HCT116 (cell line): ENCODE data around the gene RGS6. TPM values are rescaled to one million over a fixed set of nuclear protein-coding genes. Genes with fewer than 3 reads are reported as not detected.

ENCODE experiments used
- ATAC-seq: fragments of 200-7000 bp; cut with Tn5 transposase; 2 replicates; pipeline ENCODE4 v1.9.1; 2020; ENCODE audit warnings: mild to moderate bottlenecking, moderate library complexity
- BruUV-seq: library from RNA; stranded (reverse); fragments of 400-500 nt; replicated peaks from 2 replicates; lab custom pipeline; 2021; lab: Mats Ljungman, UMichigan
- CTCF ChIA-PET: fragments of 300-600 bp; sonication (Branson Sonifier 250); formaldehyde crosslinking; loops from one replicate; lab custom pipeline; 2021; ENCODE audit warnings: antibody characterized with exemption; lab: Charles Lee
- POLR2A ChIA-PET: fragments of 300-600, 350-600 bp; sonication (Branson Sonifier 250); formaldehyde crosslinking; loops from one replicate; lab custom pipeline; 2021; ENCODE audit warnings: antibody characterized with exemption; lab: Charles Lee
- RAD21 ChIA-PET, 2 experiments: fragments of 300-600 bp; sonication (Branson Sonifier 250); formaldehyde crosslinking; loops; one replicate each; lab custom pipeline; 2023; ENCODE audit warnings: low total read pairs in 2 of 2; ENCODE audit not compliant: uncharacterized antibody in 2 of 2, unreplicated experiment in 2 of 2, low non-redundant PET in 1 of 2; lab: Charles Lee
- DNase-seq: peaks from one replicate; pipeline ENCODE4 v3.0.0-alpha.2; 2010; ENCODE audit warnings: low read depth, low spot score
- H2AFZ ChIP-seq: fragments of 200-600 bp; shearing (Covaris generic), sonication (generic); 2 replicates; pipeline ENCODE4 v1.6.1; 2017; ENCODE audit warnings: low read depth, mixed run types, mixed read lengths, antibody characterized with exemption, low read length; ENCODE audit not compliant: poor library complexity, severe bottlenecking
- H3K27ac ChIP-seq: 2 replicates; pipeline ENCODE4 v1.5.1; 2012; ENCODE audit warnings: low read depth, low read length
- H3K27me3 ChIP-seq: fragments of 200-600 bp; sonication (generic); 2 replicates; pipeline ENCODE4 v1.6.1; 2016; ENCODE audit warnings: mixed run types, low read length, mixed read lengths; ENCODE audit not compliant: insufficient read depth
- H3K36me3 ChIP-seq, 2 experiments: fragments of 200-500 bp in 1 of 2; fragments of 200-600 bp in 1 of 2; sonication (Bioruptor generic) in 1 of 2; sonication (generic) in 1 of 2; 2 replicates each; pipeline versions ENCODE4 v1.5.1 to v1.6.1; 2014 to 2016; ENCODE audit warnings: low read length in 2 of 2, inconsistent platforms in 1 of 2, mixed read lengths in 1 of 2, mixed run types in 1 of 2; ENCODE audit not compliant: insufficient read depth in 2 of 2, control insufficient read depth in 1 of 2
- H3K4me1 ChIP-seq, 2 experiments: fragments of 200-600 bp in 1 of 2; sonication (generic) in 1 of 2; 2 replicates each; pipeline versions ENCODE4 v1.5.1 to v1.6.1; 2012 to 2017; ENCODE audit warnings: low read length in 2 of 2, inconsistent platforms in 1 of 2, mild to moderate bottlenecking in 1 of 2, mixed read lengths in 1 of 2, mixed run types in 1 of 2, moderate library complexity in 1 of 2; ENCODE audit not compliant: insufficient read depth in 2 of 2, control insufficient read depth in 1 of 2
- H3K4me2 ChIP-seq: fragments of 200-600 bp; sonication (generic); 2 replicates; pipeline ENCODE4 v1.6.1; 2017; ENCODE audit warnings: mixed run types, low read length, mixed read lengths
- H3K4me3 ChIP-seq, 2 experiments: fragments of 200-600 bp in 1 of 2; sonication (generic) in 1 of 2; replicated peaks in 1 of 2; 2 replicates each; pipeline ENCODE4 v1.5.1; 2011 to 2016; ENCODE audit warnings: low read length in 2 of 2, control low read depth in 1 of 2, low read depth in 1 of 2, mild to moderate bottlenecking in 1 of 2, mixed read lengths in 1 of 2, mixed run types in 1 of 2
- H3K79me2 ChIP-seq: fragments of 200-600 bp; sonication (generic); 2 replicates; pipeline ENCODE4 v1.6.1; 2017; ENCODE audit warnings: mild to moderate bottlenecking, mixed run types, low read length, moderate library complexity, mixed read lengths; ENCODE audit not compliant: insufficient read depth
- H3K9ac ChIP-seq: fragments of 200-600 bp; sonication (generic); 2 replicates; pipeline ENCODE4 v1.6.1; 2016; ENCODE audit warnings: low read length, mixed read lengths
- H3K9me2 ChIP-seq: fragments of 200-600 bp; sonication (generic), shearing (Covaris generic); 2 replicates; pipeline ENCODE4 v1.6.1; 2017; ENCODE audit warnings: mixed run types, mild to moderate bottlenecking, moderate library complexity; ENCODE audit not compliant: insufficient read depth
- H3K9me3 ChIP-seq, 2 experiments: fragments of 200-500 bp in 1 of 2; fragments of 200-600 bp in 1 of 2; sonication (Bioruptor generic) in 1 of 2; sonication (generic) in 1 of 2; 2 replicates each; pipeline ENCODE4 v1.6.1; 2014 to 2017; ENCODE audit warnings: low read length in 2 of 2, mixed read lengths in 2 of 2, inconsistent platforms in 1 of 2, low read depth in 1 of 2, mild to moderate bottlenecking in 1 of 2, mixed run types in 1 of 2, moderate library complexity in 1 of 2; ENCODE audit not compliant: control insufficient read depth in 1 of 2, insufficient read depth in 1 of 2
- H4K20me1 ChIP-seq: fragments of 200-600 bp; sonication (generic), shearing (Covaris generic); 2 replicates; pipeline ENCODE4 v1.6.1; 2017; ENCODE audit warnings: mixed run types, mild to moderate bottlenecking, moderate library complexity; ENCODE audit not compliant: insufficient read depth
- CEBPB ChIP-seq: IDR thresholded peaks from 2 replicates; pipeline ENCODE4 v1.6.1; 2012; ENCODE audit warnings: low read depth
- SIN3A ChIP-seq: IDR thresholded peaks from 2 replicates; pipeline ENCODE4 v1.6.1; 2012; ENCODE audit warnings: low read depth
- TCF7L2 ChIP-seq: IDR thresholded peaks from 2 replicates; pipeline ENCODE4 v1.7.0; 2011; ENCODE audit warnings: borderline replicate concordance, inconsistent platforms; ENCODE audit not compliant: insufficient read depth, insufficient read length; ENCODE audit errors: extremely low read depth
- YY1 ChIP-seq: IDR thresholded peaks from 2 replicates; pipeline ENCODE4 v1.6.1; 2011; ENCODE audit warnings: low read length, low read depth, moderate library complexity, mild to moderate bottlenecking; ENCODE audit not compliant: insufficient replicate concordance; ENCODE audit errors: extremely low read depth
- ZFX ChIP-seq: fragments of 450-650 bp; IDR thresholded peaks from 2 replicates; pipeline ENCODE4 v1.6.1; 2017
- ZNF274 ChIP-seq: fragments of 200-500 bp; sonication (Bioruptor generic); IDR thresholded peaks from 2 replicates; pipeline ENCODE4 v1.6.1; 2014; ENCODE audit warnings: mild to moderate bottlenecking, low read depth, low read length, inconsistent platforms
- intact Hi-C: fragments of 100-400 bp; cut with micrococcal nuclease; formaldehyde crosslinking; loops from 2 replicates; pipeline ENCODE4 v1.10.0; 2022
- total RNA-seq: library from RNA; stranded (reverse); gene quantifications from one replicate; pipeline ENCODE4 v1.2.1, GENCODE V29; 2021; ENCODE audit not compliant: unreplicated experiment
- TF ChIP-seq, protein P1 (sequence below): IDR thresholded peaks from 2 replicates; pipeline ENCODE4 v1.6.1; 2012
- TF ChIP-seq, protein P2 (sequence below): IDR thresholded peaks from 2 replicates; pipeline ENCODE4 v1.6.1; 2011; ENCODE audit warnings: mild to moderate bottlenecking, low read length, moderate library complexity; ENCODE audit not compliant: insufficient replicate concordance; ENCODE audit errors: extremely low read depth
- TF ChIP-seq, protein P3 (sequence below): IDR thresholded peaks from 2 replicates; pipeline ENCODE4 v1.6.1; 2012; ENCODE audit warnings: low read depth
- TF ChIP-seq, protein P4 (sequence below): IDR thresholded peaks from 2 replicates; pipeline ENCODE4 v1.6.1; 2012

Gene RGS6
- total RNA-seq, 1 experiment from 2014 or later, result 4.7 TPM

DNA sequence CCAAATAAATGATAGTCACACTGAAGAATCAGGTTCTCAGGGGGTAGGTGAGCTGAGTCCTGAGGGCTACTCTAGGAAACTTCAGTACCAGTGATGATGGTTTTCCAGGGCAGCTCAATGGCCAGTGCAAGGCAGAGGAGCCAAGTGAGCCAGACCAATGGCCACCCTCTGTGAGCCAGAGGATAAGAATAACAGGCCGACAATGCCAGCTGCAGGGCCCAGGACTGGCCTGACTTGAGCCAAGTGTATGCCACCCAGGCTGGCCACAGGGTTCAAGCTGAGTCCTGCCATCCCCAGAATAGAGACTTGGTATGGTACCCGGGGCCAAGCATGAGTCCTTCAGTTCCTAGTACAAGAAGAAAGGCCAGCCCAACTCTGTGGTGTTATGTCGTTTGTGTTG, 606.2 kb downstream of the RGS6 start:
- H3K79me2 ChIP-seq, result no peaks in the 10 kb centered on the region
- DNase-seq (no peak), ATAC-seq (no peak)
- ChIA-PET CTCF (no interaction called here), POLR2A (no interaction called here), RAD21 (no interaction called here)
- H3K27ac ChIP-seq, result no peak overlapping the region
- BruUV-seq, result no TSS peak
- no peaks in the 10 kb centered on the region for H3K36me3 ChIP-seq
- H2AFZ ChIP-seq, result no peak overlapping the region
- H3K4me3 ChIP-seq, result no peak overlapping the region
- H4K20me1 ChIP-seq, result no peaks in the 10 kb centered on the region
- H3K27me3 ChIP-seq, result no peaks in the 10 kb centered on the region
- intact Hi-C loops, result no loop called here
- no peak overlapping the region for H3K4me2 ChIP-seq
- TF ChIP-seq TCF7L2 (no peak), YY1 (no peak), ZNF274 (no peak), CEBPB (no peak), SIN3A (no peak), ZFX (no peak)
- TF ChIP-seq, protein P1, sequence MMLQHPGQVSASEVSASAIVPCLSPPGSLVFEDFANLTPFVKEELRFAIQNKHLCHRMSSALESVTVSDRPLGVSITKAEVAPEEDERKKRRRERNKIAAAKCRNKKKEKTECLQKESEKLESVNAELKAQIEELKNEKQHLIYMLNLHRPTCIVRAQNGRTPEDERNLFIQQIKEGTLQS, result no peak
- TF ChIP-seq, protein P2, sequence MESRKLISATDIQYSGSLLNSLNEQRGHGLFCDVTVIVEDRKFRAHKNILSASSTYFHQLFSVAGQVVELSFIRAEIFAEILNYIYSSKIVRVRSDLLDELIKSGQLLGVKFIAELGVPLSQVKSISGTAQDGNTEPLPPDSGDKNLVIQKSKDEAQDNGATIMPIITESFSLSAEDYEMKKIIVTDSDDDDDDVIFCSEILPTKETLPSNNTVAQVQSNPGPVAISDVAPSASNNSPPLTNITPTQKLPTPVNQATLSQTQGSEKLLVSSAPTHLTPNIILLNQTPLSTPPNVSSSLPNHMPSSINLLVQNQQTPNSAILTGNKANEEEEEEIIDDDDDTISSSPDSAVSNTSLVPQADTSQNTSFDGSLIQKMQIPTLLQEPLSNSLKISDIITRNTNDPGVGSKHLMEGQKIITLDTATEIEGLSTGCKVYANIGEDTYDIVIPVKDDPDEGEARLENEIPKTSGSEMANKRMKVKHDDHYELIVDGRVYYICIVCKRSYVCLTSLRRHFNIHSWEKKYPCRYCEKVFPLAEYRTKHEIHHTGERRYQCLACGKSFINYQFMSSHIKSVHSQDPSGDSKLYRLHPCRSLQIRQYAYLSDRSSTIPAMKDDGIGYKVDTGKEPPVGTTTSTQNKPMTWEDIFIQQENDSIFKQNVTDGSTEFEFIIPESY, result no peak
- TF ChIP-seq, protein P3, sequence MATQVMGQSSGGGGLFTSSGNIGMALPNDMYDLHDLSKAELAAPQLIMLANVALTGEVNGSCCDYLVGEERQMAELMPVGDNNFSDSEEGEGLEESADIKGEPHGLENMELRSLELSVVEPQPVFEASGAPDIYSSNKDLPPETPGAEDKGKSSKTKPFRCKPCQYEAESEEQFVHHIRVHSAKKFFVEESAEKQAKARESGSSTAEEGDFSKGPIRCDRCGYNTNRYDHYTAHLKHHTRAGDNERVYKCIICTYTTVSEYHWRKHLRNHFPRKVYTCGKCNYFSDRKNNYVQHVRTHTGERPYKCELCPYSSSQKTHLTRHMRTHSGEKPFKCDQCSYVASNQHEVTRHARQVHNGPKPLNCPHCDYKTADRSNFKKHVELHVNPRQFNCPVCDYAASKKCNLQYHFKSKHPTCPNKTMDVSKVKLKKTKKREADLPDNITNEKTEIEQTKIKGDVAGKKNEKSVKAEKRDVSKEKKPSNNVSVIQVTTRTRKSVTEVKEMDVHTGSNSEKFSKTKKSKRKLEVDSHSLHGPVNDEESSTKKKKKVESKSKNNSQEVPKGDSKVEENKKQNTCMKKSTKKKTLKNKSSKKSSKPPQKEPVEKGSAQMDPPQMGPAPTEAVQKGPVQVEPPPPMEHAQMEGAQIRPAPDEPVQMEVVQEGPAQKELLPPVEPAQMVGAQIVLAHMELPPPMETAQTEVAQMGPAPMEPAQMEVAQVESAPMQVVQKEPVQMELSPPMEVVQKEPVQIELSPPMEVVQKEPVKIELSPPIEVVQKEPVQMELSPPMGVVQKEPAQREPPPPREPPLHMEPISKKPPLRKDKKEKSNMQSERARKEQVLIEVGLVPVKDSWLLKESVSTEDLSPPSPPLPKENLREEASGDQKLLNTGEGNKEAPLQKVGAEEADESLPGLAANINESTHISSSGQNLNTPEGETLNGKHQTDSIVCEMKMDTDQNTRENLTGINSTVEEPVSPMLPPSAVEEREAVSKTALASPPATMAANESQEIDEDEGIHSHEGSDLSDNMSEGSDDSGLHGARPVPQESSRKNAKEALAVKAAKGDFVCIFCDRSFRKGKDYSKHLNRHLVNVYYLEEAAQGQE, result no peak
- TF ChIP-seq, protein P4, sequence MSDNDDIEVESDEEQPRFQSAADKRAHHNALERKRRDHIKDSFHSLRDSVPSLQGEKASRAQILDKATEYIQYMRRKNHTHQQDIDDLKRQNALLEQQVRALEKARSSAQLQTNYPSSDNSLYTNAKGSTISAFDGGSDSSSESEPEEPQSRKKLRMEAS, result no peak
- H3K9ac ChIP-seq, result no peak overlapping the region
- no peaks in the 10 kb centered on the region for H3K9me2 ChIP-seq
- no peaks in the 10 kb centered on the region for H3K4me1 ChIP-seq
- H3K9me3 ChIP-seq, result no peaks in the 10 kb centered on the region; a peak in 1 of 4 replicates
